ENCODE results near the gene MDM2.

DNA sequence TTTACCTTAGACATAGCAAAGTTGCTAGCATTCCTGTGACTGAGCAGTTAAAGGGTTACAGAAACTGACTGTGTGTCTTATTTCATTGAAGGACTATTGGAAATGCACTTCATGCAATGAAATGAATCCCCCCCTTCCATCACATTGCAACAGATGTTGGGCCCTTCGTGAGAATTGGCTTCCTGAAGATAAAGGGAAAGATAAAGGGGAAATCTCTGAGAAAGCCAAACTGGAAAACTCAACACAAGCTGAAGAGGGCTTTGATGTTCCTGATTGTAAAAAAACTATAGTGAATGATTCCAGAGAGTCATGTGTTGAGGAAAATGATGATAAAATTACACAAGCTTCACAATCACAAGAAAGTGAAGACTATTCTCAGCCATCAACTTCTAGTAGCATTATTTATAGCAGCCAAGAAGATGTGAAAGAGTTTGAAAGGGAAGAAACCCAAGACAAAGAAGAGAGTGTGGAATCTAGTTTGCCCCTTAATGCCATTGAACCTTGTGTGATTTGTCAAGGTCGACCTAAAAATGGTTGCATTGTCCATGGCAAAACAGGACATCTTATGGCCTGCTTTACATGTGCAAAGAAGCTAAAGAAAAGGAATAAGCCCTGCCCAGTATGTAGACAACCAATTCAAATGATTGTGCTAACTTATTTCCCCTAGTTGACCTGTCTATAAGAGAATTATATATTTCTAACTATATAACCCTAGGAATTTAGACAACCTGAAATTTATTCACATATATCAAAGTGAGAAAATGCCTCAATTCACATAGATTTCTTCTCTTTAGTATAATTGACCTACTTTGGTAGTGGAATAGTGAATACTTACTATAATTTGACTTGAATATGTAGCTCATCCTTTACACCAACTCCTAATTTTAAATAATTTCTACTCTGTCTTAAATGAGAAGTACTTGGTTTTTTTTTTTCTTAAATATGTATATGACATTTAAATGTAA lies 31.5 kb downstream of the MDM2 start:
- TF ChIP-seq, protein P1, sequence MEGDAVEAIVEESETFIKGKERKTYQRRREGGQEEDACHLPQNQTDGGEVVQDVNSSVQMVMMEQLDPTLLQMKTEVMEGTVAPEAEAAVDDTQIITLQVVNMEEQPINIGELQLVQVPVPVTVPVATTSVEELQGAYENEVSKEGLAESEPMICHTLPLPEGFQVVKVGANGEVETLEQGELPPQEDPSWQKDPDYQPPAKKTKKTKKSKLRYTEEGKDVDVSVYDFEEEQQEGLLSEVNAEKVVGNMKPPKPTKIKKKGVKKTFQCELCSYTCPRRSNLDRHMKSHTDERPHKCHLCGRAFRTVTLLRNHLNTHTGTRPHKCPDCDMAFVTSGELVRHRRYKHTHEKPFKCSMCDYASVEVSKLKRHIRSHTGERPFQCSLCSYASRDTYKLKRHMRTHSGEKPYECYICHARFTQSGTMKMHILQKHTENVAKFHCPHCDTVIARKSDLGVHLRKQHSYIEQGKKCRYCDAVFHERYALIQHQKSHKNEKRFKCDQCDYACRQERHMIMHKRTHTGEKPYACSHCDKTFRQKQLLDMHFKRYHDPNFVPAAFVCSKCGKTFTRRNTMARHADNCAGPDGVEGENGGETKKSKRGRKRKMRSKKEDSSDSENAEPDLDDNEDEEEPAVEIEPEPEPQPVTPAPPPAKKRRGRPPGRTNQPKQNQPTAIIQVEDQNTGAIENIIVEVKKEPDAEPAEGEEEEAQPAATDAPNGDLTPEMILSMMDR (IDR thresholded peaks at IDR 0.05): no peak
- TF ChIP-seq POLR2A (IDR thresholded peaks at IDR 0.05) (no peak), POLR2AphosphoS5 (IDR thresholded peaks at IDR 0.05) (no peak)

Data from breast epithelium (tissue), 3 donors.